ENCODE data around the gene CENPC.
"Not testable (repeated sequence)": the region's sequence is repeated elsewhere in the genome, so short reads cannot be mapped to it uniquely, and the experiment has no call there.

Gene CENPC

DNA sequence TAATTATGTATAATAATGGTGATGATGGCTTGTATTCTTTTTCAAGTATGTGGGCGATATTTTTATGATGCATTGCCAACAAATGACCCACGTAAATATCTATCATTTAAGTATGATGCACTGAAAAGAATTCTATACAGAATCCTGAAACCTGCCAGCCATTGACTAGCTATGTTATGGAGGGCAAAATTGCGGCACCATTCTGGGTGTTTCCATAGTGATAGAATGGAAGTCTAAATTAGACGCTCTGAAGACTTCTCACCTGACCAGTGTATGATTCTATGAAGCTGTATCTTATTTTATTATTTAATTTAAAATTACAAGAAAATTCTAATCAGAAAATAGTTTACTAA is 677 bp upstream of the CENPC start:
- H3K27ac ChIP-seq (ENCODE audit: low read depth, low read length), result no peak overlapping the region
- no peaks in the 10 kb centered on the region for H3K27me3 ChIP-seq (ENCODE audit: control insufficient read depth, insufficient read depth, low read length)
- H3K36me3 ChIP-seq (ENCODE audit: control insufficient read depth, insufficient read depth, low read length), result peaks cover 2% of the 10 kb centered on the region
- no peak overlapping the region for H3K9ac ChIP-seq (ENCODE audit: low read length)
- no peaks in the 10 kb centered on the region for H3K4me1 ChIP-seq (ENCODE audit: control insufficient read depth, insufficient read depth, low read length)
- H3K4me3 ChIP-seq (ENCODE audit: low read length), result peak overlapping the region; percentile 64

DNA sequence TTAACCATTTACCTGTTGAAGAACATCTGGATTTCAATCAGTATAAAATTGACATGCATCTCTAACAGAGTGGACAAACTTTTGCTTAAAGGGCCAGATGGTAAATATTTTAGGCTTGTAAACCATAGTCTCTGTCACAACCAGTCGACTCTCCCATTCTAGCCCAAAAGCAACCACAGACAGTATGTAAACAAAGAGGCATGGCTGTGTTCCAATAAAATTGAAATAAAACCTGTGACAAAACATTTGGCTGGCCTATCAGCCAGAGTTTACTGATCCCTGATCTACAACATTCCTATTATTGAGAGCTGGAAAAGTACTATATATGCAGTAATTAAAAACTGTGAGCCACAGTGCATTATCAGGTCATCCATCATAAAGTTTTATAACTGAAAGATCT is 3.2 kb downstream of the CENPC start:
- H3K27ac ChIP-seq (ENCODE audit: low read depth, low read length), result no peak overlapping the region
- H3K4me1 ChIP-seq (ENCODE audit: control insufficient read depth, insufficient read depth, low read length), result no peaks in the 10 kb centered on the region
- H3K27me3 ChIP-seq (ENCODE audit: control insufficient read depth, insufficient read depth, low read length), result no peaks in the 10 kb centered on the region
- H3K36me3 ChIP-seq (ENCODE audit: control insufficient read depth, insufficient read depth, low read length), result peaks cover 4% of the 10 kb centered on the region
- no peak overlapping the region for H3K9ac ChIP-seq (ENCODE audit: low read length)
- H3K4me3 ChIP-seq (ENCODE audit: low read length), result no peak overlapping the region

DNA sequence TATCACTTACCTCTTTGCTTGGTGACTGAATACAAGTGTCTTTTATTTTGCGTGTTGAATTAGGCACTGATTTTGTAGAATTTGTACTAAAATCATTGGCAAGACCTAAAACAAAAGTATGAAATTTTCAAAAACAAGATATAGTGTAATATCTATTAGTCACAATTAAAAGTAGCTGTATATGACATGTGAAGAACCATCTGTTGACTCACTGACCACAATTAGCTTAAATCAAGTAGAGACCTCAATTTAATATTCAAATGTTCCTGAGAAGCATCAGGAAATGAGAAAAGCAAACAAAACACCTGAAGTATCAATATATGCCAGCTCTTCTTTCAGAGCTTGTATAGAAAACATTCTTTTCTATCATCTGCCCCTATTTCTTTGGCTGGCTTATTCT is 5.5 kb downstream of the CENPC start:
- Histone ChIP-seq H3K27ac (ENCODE audit: low read depth, low read length) (no peak overlapping the region), H3K36me3 (ENCODE audit: control insufficient read depth, insufficient read depth, low read length) (peaks cover 4% of the 10 kb centered on the region), H3K4me3 (ENCODE audit: low read length) (no peak overlapping the region), H3K9ac (ENCODE audit: low read length) (no peak overlapping the region), H3K4me1 (ENCODE audit: control insufficient read depth, insufficient read depth, low read length) (no peaks in the 10 kb centered on the region), H3K27me3 (ENCODE audit: control insufficient read depth, insufficient read depth, low read length) (no peaks in the 10 kb centered on the region)

DNA sequence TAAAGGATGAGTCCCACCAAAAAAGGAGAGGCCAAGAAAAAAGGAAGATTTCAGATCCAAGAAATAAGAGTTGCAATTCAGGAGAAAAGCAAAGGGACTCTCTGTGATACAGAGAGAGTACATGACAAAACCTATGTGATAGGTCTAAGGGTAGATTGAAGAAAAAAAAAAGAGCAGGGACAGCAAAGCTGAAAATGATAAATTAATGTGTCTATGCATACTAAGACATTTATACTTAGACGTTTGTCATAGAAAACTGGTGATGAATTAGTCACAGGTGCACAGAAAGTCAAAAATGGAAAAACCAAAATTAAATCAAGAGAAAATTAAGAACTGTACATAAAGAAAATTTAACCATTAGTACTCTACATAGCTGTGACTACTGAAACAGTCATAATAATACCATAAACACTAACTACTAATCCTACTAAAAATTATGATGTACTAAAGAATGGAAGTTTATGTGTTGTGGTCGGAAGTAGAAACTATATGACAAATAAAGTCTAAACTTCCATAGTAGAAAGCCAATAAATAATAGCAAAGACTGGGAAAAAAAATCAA is 9.9 kb downstream of the CENPC start:
- peaks cover 6% of the 10 kb centered on the region for H3K36me3 ChIP-seq (ENCODE audit: control insufficient read depth, insufficient read depth, low read length)
- no peak overlapping the region for H3K4me3 ChIP-seq (ENCODE audit: low read length)
- no peak overlapping the region for H3K9ac ChIP-seq (ENCODE audit: low read length)
- H3K27me3 ChIP-seq (ENCODE audit: control insufficient read depth, insufficient read depth, low read length), result no peaks in the 10 kb centered on the region
- no peaks in the 10 kb centered on the region for H3K4me1 ChIP-seq (ENCODE audit: control insufficient read depth, insufficient read depth, low read length)
- no peak overlapping the region for H3K27ac ChIP-seq (ENCODE audit: low read depth, low read length)

DNA sequence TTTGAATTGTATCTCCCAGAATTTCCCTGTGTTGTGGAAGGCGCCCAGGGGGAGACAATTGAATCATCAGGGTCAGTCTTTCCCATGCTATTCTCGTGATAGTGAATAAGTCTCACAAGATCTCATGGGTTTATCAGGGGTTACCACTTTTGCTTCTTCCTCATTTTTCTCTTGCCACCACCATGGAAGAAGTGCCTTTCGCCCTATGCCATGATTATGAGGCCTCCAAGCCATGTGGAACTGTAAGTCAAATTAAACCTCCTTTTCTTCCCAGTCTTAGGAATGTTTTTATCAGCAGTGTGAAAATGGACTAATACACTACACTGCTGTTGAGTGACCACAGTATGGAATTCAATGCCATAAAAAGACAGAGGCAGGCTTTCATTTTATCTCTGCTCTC is 12.2 kb downstream of the CENPC start:
- Histone ChIP-seq H3K4me1 (ENCODE audit: control insufficient read depth, insufficient read depth, low read length) (no peaks in the 10 kb centered on the region), H3K9ac (ENCODE audit: low read length) (no peak overlapping the region), H3K27ac (ENCODE audit: low read depth, low read length) (no peak overlapping the region), H3K36me3 (ENCODE audit: control insufficient read depth, insufficient read depth, low read length) (peaks cover 4% of the 10 kb centered on the region), H3K4me3 (ENCODE audit: low read length) (no peak overlapping the region), H3K27me3 (ENCODE audit: control insufficient read depth, insufficient read depth, low read length) (no peaks in the 10 kb centered on the region)

DNA sequence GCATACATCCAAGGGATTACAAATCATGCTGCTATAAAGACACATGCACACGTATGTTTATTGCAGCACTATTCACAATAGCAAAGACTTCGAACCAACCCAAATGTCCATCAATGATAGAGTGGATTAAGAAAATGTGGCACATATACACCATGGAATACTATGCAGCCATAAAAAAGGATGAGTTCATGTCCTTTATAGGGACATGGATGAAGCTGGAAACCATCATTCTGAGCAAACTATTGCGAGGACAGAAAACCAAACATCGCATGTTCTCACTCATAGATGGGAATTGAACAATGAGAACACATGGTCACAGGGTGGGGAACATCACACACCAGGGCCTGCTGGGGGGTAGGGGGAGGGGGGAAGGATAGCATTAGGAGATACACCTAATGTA is 12.9 kb downstream of the CENPC start:
- not testable (repeated sequence) for H3K4me3 ChIP-seq (ENCODE audit: low read length); H3K4me1 ChIP-seq (ENCODE audit: control insufficient read depth, insufficient read depth, low read length); H3K36me3 ChIP-seq (ENCODE audit: control insufficient read depth, insufficient read depth, low read length); H3K9ac ChIP-seq (ENCODE audit: low read length); H3K27ac ChIP-seq (ENCODE audit: low read depth, low read length); H3K27me3 ChIP-seq (ENCODE audit: control insufficient read depth, insufficient read depth, low read length)

DNA sequence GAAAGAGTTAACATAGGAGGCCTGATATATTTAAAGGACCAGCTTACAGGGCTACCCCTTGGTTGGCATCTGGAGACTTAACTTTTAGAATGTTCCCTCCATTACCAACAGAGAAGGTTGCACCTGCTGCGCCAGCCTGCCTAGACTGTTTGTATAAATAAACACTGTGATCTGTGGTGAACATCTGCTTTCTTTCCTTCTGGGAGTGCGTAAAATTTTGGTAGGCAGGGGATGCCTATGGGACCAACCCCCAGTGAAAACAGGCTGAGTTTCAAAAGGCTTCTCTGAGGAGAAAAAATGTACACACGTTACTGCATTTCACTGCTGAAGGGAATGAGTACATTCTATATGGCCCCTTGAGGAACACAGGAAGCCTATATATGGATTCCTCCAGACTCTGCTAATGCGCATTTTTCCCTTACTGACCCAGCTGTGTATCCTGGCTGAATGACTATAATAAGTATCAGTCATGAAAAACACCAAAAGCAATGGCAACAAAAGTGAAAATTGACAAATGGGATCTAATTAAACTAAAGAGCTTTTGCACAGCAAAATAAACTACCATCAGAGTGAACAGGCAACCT is 13.8 kb downstream of the CENPC start:
- H3K27ac ChIP-seq (ENCODE audit: low read depth, low read length), result no peak overlapping the region
- no peak overlapping the region for H3K9ac ChIP-seq (ENCODE audit: low read length)
- no peak overlapping the region for H3K4me3 ChIP-seq (ENCODE audit: low read length)
- no peaks in the 10 kb centered on the region for H3K27me3 ChIP-seq (ENCODE audit: control insufficient read depth, insufficient read depth, low read length)
- peaks cover 4% of the 10 kb centered on the region for H3K36me3 ChIP-seq (ENCODE audit: control insufficient read depth, insufficient read depth, low read length)
- no peaks in the 10 kb centered on the region for H3K4me1 ChIP-seq (ENCODE audit: control insufficient read depth, insufficient read depth, low read length)

DNA sequence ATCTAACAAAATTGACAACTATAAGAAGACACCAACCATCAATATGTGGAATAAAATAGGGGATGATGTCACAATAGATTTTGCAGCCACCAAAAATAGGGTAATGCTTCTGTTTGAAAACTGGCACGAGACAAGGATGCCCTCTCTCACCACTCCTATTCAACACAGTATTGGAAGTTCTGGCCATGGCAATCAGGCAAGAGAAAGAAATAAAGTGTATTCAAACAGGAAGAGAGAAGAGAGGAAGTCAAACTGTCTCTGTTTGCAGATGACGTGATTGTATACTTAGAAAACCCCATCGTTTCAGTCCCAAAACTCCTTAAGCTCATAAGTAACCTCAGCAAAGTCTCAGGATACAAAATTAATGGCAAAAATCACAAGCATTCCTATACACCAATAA is 21.2 kb downstream of the CENPC start:
- not testable (repeated sequence) for H3K9ac ChIP-seq (ENCODE audit: low read length); H3K27ac ChIP-seq (ENCODE audit: low read depth, low read length); H3K27me3 ChIP-seq (ENCODE audit: control insufficient read depth, insufficient read depth, low read length); H3K4me3 ChIP-seq (ENCODE audit: low read length); H3K36me3 ChIP-seq (ENCODE audit: control insufficient read depth, insufficient read depth, low read length)
- H3K4me1 ChIP-seq (ENCODE audit: control insufficient read depth, insufficient read depth, low read length), result peaks cover 10% of the 10 kb centered on the region

DNA sequence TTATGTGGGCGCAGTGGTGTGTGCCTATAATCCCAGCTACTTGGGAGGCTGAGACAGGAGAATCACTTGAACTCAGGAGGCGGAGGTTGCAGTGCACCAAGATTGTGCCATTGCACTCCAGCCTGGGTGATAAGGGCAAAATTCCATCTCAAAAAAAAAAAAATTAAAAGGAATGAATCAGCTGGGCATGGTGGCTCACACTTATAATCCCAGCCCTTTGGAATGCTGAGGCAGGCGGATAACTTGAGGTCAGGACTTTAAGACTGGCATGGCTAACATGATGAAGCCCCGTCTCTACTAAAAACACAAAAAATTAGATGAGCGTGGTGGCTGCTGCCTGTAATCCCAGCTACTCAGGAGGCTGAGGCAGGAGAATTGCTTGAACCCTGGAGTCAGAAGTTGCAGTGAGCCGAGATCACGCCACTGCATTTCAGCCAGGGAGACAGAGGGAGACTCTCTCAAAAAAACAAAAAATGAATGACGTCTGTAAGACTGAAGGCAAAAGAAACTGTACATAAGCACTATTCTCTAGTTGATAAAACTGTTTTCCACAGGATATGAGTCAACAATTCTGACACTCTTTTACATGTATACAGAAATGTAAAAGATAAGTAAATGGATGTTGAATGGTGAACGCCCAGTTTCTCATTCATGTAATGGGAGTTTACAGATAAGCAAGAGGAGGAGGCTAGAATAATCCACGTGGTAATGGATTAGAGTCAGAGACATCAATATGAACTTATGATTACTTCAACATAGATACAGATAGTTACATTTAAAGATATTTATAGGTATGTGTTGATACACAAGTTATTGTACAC is 22.2 kb downstream of the CENPC start:
- Histone ChIP-seq H3K36me3 (ENCODE audit: control insufficient read depth, insufficient read depth, low read length) (no peaks in the 10 kb centered on the region), H3K27ac (ENCODE audit: low read depth, low read length) (no peak overlapping the region), H3K4me1 (ENCODE audit: control insufficient read depth, insufficient read depth, low read length) (peaks cover 10% of the 10 kb centered on the region), H3K9ac (ENCODE audit: low read length) (no peak overlapping the region), H3K27me3 (ENCODE audit: control insufficient read depth, insufficient read depth, low read length) (no peaks in the 10 kb centered on the region), H3K4me3 (ENCODE audit: low read length) (no peak overlapping the region)

DNA sequence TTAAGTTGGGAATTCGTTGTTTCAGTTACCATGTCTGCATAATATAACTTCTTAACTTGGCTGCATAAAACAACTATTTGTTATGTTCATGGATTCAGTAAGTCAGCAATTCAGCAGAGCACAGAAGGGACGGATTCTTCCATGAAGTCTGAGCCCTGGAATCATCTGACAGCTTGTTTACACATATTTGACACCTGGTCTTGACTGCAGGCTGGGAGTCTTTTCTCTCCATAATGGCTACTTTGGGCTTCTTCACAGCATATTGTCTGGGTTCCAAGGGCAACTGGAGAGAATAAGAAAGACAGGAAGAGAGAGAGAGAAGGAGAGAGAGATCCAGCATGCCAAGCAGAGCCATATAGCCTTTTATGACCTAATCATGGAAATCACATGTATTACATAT is 23.1 kb downstream of the CENPC start:
- peaks cover 10% of the 10 kb centered on the region for H3K4me1 ChIP-seq (ENCODE audit: control insufficient read depth, insufficient read depth, low read length)
- H3K36me3 ChIP-seq (ENCODE audit: control insufficient read depth, insufficient read depth, low read length), result no peaks in the 10 kb centered on the region
- H3K9ac ChIP-seq (ENCODE audit: low read length), result no peak overlapping the region
- H3K27ac ChIP-seq (ENCODE audit: low read depth, low read length), result no peak overlapping the region
- H3K4me3 ChIP-seq (ENCODE audit: low read length), result no peak overlapping the region
- H3K27me3 ChIP-seq (ENCODE audit: control insufficient read depth, insufficient read depth, low read length), result no peaks in the 10 kb centered on the region

DNA sequence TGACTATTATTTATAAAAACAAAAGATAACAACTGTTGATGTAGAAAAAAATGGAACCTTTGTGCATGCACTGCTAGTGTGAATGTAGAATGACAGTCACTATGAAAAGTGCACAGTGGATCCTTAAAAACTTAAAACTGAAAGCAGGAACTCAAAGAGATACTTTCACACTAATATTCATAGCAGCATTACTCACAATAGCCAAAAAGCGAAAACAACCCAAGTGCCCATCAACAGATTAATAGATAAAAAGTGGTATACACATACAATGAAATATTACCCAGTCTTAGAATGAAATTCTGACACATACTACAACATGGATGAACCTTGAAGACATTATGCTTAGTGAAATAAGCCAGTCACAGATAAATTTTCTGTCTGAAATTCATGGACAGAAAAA is 23.8 kb downstream of the CENPC start:
- no peaks in the 10 kb centered on the region for H3K36me3 ChIP-seq (ENCODE audit: control insufficient read depth, insufficient read depth, low read length)
- peaks cover 10% of the 10 kb centered on the region for H3K4me1 ChIP-seq (ENCODE audit: control insufficient read depth, insufficient read depth, low read length)
- no peak overlapping the region for H3K27ac ChIP-seq (ENCODE audit: low read depth, low read length)
- no peak overlapping the region for H3K9ac ChIP-seq (ENCODE audit: low read length)
- no peak overlapping the region for H3K4me3 ChIP-seq (ENCODE audit: low read length)
- H3K27me3 ChIP-seq (ENCODE audit: control insufficient read depth, insufficient read depth, low read length), result no peaks in the 10 kb centered on the region

DNA sequence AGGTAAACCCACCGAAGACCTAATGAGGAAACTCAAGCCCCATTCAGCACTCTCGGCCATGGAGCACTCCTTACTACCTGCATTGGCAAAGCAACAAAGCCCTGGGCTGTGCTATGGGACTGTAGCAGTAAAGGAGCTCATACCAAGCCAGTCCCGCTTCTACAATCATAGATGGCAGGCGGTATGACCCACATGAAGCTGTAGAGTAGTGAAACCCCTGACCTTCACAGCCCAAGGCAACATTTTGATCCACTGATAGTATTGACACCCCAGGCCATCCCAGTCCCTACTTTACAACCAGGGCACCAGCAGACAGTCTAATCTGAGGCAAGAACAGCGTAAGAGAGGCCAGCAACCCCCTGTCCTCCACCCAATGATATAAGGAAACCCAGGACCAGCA is 25.2 kb downstream of the CENPC start:
- H3K4me3 ChIP-seq (ENCODE audit: low read length), result no peak overlapping the region
- peaks cover 10% of the 10 kb centered on the region for H3K4me1 ChIP-seq (ENCODE audit: control insufficient read depth, insufficient read depth, low read length)
- H3K36me3 ChIP-seq (ENCODE audit: control insufficient read depth, insufficient read depth, low read length), result no peaks in the 10 kb centered on the region
- H3K27me3 ChIP-seq (ENCODE audit: control insufficient read depth, insufficient read depth, low read length), result no peaks in the 10 kb centered on the region
- no peak overlapping the region for H3K27ac ChIP-seq (ENCODE audit: low read depth, low read length)
- H3K9ac ChIP-seq (ENCODE audit: low read length), result no peak overlapping the region

DNA sequence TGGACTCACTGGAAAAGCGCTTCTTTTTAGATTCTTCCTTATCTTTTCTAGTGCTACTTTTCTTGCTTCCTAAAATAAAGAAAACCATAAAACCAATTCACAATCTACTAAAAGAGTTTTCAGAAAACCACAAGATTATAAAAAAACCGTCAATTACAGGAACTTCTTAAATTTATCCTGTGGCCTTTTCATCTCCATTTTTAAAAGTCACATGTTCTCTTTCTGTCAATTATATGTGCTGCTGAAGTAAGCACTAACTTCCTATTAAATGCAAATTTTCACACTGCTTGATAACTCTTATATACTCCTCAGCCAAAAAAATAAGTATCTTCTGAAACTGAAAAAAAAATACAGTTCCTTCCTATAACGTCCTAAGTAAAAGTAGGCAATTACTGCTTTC is 32.8 kb downstream of the CENPC start:
- Histone ChIP-seq H3K36me3 (ENCODE audit: control insufficient read depth, insufficient read depth, low read length) (peaks cover 3% of the 10 kb centered on the region), H3K4me1 (ENCODE audit: control insufficient read depth, insufficient read depth, low read length) (no peaks in the 10 kb centered on the region), H3K9ac (ENCODE audit: low read length) (no peak overlapping the region), H3K27ac (ENCODE audit: low read depth, low read length) (no peak overlapping the region), H3K4me3 (ENCODE audit: low read length) (no peak overlapping the region), H3K27me3 (ENCODE audit: control insufficient read depth, insufficient read depth, low read length) (no peaks in the 10 kb centered on the region)

Measured in rectal smooth muscle tissue (tissue), 1 donor.